Panc1 (cell line): ENCODE data around the gene MAGI2. TPM values are rescaled to one million over a fixed set of nuclear protein-coding genes. Genes with fewer than 3 reads are reported as not detected.

Experiments used
- ATAC-seq: fragments of 200-7000 bp; cut with Tn5 transposase; 2 replicates; pipeline ENCODE4 v1.9.1; 2020; ENCODE audit warnings: mild to moderate bottlenecking, moderate library complexity
- BruUV-seq: library from RNA; stranded (reverse); fragments of 400-500 nt; replicated peaks from 2 replicates; lab custom pipeline; 2021; lab: Mats Ljungman, UMichigan
- CTCF ChIA-PET: fragments of 300-600 bp; sonication (Branson Sonifier 250); formaldehyde crosslinking; loops from one replicate; lab custom pipeline; 2022; ENCODE audit warnings: antibody characterized with exemption; lab: Charles Lee
- POLR2A ChIA-PET: fragments of 300-600 bp; sonication (Branson Sonifier 250); formaldehyde crosslinking; loops from one replicate; lab custom pipeline; 2022; ENCODE audit warnings: antibody characterized with exemption; lab: Charles Lee
- DNase-seq: peaks from one replicate; pipeline ENCODE4 v3.0.0-alpha.2; 2010; ENCODE audit warnings: low read depth, low spot score
- H3K27ac ChIP-seq: 2 replicates; pipeline ENCODE4 v1.5.1; 2011; ENCODE audit warnings: mild to moderate bottlenecking, low read length, inconsistent platforms
- H3K27me3 ChIP-seq: fragments of 200-500 bp; sonication (Bioruptor generic); 2 replicates; pipeline ENCODE4 v1.6.0; 2014; ENCODE audit warnings: low read length, inconsistent platforms; ENCODE audit not compliant: control insufficient read depth, insufficient read depth
- H3K36me3 ChIP-seq: fragments of 200-500 bp; sonication (Bioruptor generic); 2 replicates; pipeline ENCODE4 v1.5.1; 2014; ENCODE audit warnings: inconsistent platforms, mild to moderate bottlenecking, low read length, moderate library complexity; ENCODE audit not compliant: control insufficient read depth, insufficient read depth
- H3K4me1 ChIP-seq: 2 replicates; pipeline ENCODE4 v1.5.1; 2011; ENCODE audit warnings: inconsistent platforms, mild to moderate bottlenecking, low read length, moderate library complexity; ENCODE audit not compliant: control insufficient read depth, insufficient read depth
- H3K4me3 ChIP-seq, 2 experiments: 2 replicates each; pipeline ENCODE4 v1.5.1; 2011 to 2012; ENCODE audit warnings: low read depth in 2 of 2, low read length in 2 of 2, mild to moderate bottlenecking in 2 of 2, inconsistent platforms in 1 of 2, moderate library complexity in 1 of 2
- H3K9me3 ChIP-seq: fragments of 200-500 bp; sonication (Bioruptor generic); 2 replicates; pipeline ENCODE4 v1.5.1; 2014; ENCODE audit warnings: low read depth, mild to moderate bottlenecking, inconsistent platforms, low read length, moderate library complexity; ENCODE audit not compliant: control insufficient read depth, insufficient read depth
- CTCF ChIP-seq: fragments of 450-650 bp; IDR thresholded peaks from 2 replicates; pipeline ENCODE4 v1.5.1; 2017; ENCODE audit warnings: mild to moderate bottlenecking
- POLR2AphosphoS5 ChIP-seq: IDR thresholded peaks from 2 replicates; pipeline ENCODE4 v1.6.1; 2012; ENCODE audit warnings: mild to moderate bottlenecking, low read depth, low read length, moderate library complexity
- REST ChIP-seq, 2 experiments: IDR thresholded peaks; 2 replicates each; pipeline ENCODE4 v1.6.1; 2011 to 2012; ENCODE audit warnings: low read depth in 2 of 2, control low read depth in 1 of 2, low read length in 1 of 2, mild to moderate bottlenecking in 1 of 2, moderate library complexity in 1 of 2; ENCODE audit not compliant: insufficient read depth in 1 of 2
- SIN3A ChIP-seq: IDR thresholded peaks from 2 replicates; pipeline ENCODE4 v1.6.1; 2012; ENCODE audit warnings: low read depth, mild to moderate bottlenecking, low read length, moderate library complexity, borderline replicate concordance; ENCODE audit not compliant: insufficient read depth
- TCF7L2 ChIP-seq: IDR thresholded peaks from 2 replicates; pipeline ENCODE4 v1.6.1; 2011; ENCODE audit warnings: mild to moderate bottlenecking, low read depth, low read length, inconsistent platforms
- in situ Hi-C: cut with HindIII; loops from 2 replicates; pipeline ENCODE4 v1.10.0; 2016; ENCODE audit warnings: low sequenced_read_pairs, low pct_unique_long_range_greater_than_20kb
- intact Hi-C: fragments of 100-400 bp; cut with micrococcal nuclease; formaldehyde crosslinking; loops from one replicate; pipeline ENCODE4 v1.10.0; 2022; ENCODE audit not compliant: unreplicated experiment
- total RNA-seq: library from RNA; stranded (reverse); gene quantifications from one replicate; pipeline ENCODE4 v1.2.1, GENCODE V29; 2021; ENCODE audit not compliant: unreplicated experiment

Gene MAGI2
- total RNA-seq, 1 experiment from 2014 or later: 5.4 TPM

- CTCF ChIA-PET: no interaction called here
- peaks cover 18% of the 10 kb centered on the region for H3K4me1 ChIP-seq
- no peaks in the 10 kb centered on the region for H3K27me3 ChIP-seq
- no peaks in the 10 kb centered on the region for H3K36me3 ChIP-seq
- DNase-seq (no peak), ATAC-seq (peak; percentile 53)
- H3K9me3 ChIP-seq: no peaks in the 10 kb centered on the region
- TF ChIP-seq REST (IDR thresholded peaks at IDR 0.05; ENCODE audit: insufficient read depth in 1 of 2, low read depth in 2 of 2, low read length in 1 of 2) (no peak), TCF7L2 (no peak), POLR2AphosphoS5 (no peak), CTCF (no peak), SIN3A (no peak)
- H3K27ac ChIP-seq: peak overlapping the region; percentile 63; the same call in 1 of the 2 replicates
- in situ Hi-C loops (no loop called here), intact Hi-C loops (no loop called here)
- no TSS peak for BruUV-seq
- no peak overlapping the region for H3K4me3 ChIP-seq
- POLR2A ChIA-PET: interaction anchor here (0.6 kb wide), 1 partner anchor 9 kb away, joined by 4 read pairs; no protein-coding TSS in a partner anchor
These were observed 101.1 kb downstream of the MAGI2 start for GRCh38 chr7:79352323-79352722.

- in situ Hi-C loops (no loop called here), intact Hi-C loops (no loop called here)
- Histone ChIP-seq H3K4me1 (peaks cover 5% of the 10 kb centered on the region), H3K4me3 (no peak overlapping the region), H3K27ac (peak overlapping the region; percentile 61; the same call in 1 of the 2 replicates), H3K27me3 (no peaks in the 10 kb centered on the region), H3K36me3 (no peaks in the 10 kb centered on the region), H3K9me3 (no peaks in the 10 kb centered on the region)
- BruUV-seq: no TSS peak
- TF ChIP-seq TCF7L2: no peak
- no peak for TF ChIP-seq REST (IDR thresholded peaks at IDR 0.05; ENCODE audit: insufficient read depth in 1 of 2, low read depth in 2 of 2, low read length in 1 of 2)
- TF ChIP-seq CTCF: no peak
- TF ChIP-seq SIN3A: no peak
- no peak for TF ChIP-seq POLR2AphosphoS5
- no peak for DNase-seq
- no peak for ATAC-seq
- ChIA-PET POLR2A (no interaction called here), CTCF (interaction anchor here (0.7 kb wide), 1 partner anchor 14 kb away, joined by 3 read pairs; no protein-coding TSS in a partner anchor)
These were observed 106.1 kb downstream of the MAGI2 start for GRCh38 chr7:79347351-79347750.
